ENCODE measurements around the gene MARCKS.

Gene MARCKS

GRCh38 chr6:113854531-113855499 is 2.3 kb upstream of the MARCKS start:
- peaks cover 10% of the 10 kb centered on the region for H3K4me1 ChIP-seq (ENCODE audit: insufficient read depth, low read length)
- peaks cover 57% of the 10 kb centered on the region for H3K27me3 ChIP-seq (ENCODE audit: insufficient read depth, low read length)
- H3K4me3 ChIP-seq (ENCODE audit: low read length) = peak overlapping the region; percentile 83
- H3K36me3 ChIP-seq (ENCODE audit: insufficient read depth, low read length) = no peaks in the 10 kb centered on the region
- H3K27ac ChIP-seq (ENCODE audit: low read depth, low read length) = no peak overlapping the region
- H3K9ac ChIP-seq (ENCODE audit: low read depth, low read length) = peak overlapping the region; percentile 100
- H3K9me3 ChIP-seq (ENCODE audit: insufficient read depth, low read depth, low read length) = no peaks in the 10 kb centered on the region
- WGBS = 2% methylated on average over 44 of the region's 56 CpGs

GRCh38 chr6:113855500-113856374 is 1.4 kb upstream of the MARCKS start:
- Histone ChIP-seq H3K9ac (ENCODE audit: low read depth, low read length) (peak overlapping the region; percentile 100), H3K4me3 (ENCODE audit: low read length) (peak overlapping the region; percentile 83), H3K27ac (ENCODE audit: low read depth, low read length) (no peak overlapping the region), H3K9me3 (ENCODE audit: insufficient read depth, low read depth, low read length) (no peaks in the 10 kb centered on the region), H3K27me3 (ENCODE audit: insufficient read depth, low read length) (peaks cover 56% of the 10 kb centered on the region), H3K4me1 (ENCODE audit: insufficient read depth, low read length) (peaks cover 11% of the 10 kb centered on the region), H3K36me3 (ENCODE audit: insufficient read depth, low read length) (peaks cover 5% of the 10 kb centered on the region)
- under 1% methylated on average over 27 of the region's 27 CpGs for WGBS

- peaks cover 13% of the 10 kb centered on the region for H3K4me1 ChIP-seq (ENCODE audit: insufficient read depth, low read length)
- peaks cover 10% of the 10 kb centered on the region for H3K36me3 ChIP-seq (ENCODE audit: insufficient read depth, low read length)
- H3K27ac ChIP-seq (ENCODE audit: low read depth, low read length) = no peak overlapping the region
- WGBS = under 1% methylated on average over 10 of the region's 10 CpGs
- peaks cover 51% of the 10 kb centered on the region for H3K27me3 ChIP-seq (ENCODE audit: insufficient read depth, low read length)
- H3K9me3 ChIP-seq (ENCODE audit: insufficient read depth, low read depth, low read length) = no peaks in the 10 kb centered on the region
- H3K9ac ChIP-seq (ENCODE audit: low read depth, low read length) = peak overlapping the region; percentile 100
- H3K4me3 ChIP-seq (ENCODE audit: low read length) = peak overlapping the region; percentile 83
Measured at GRCh38 chr6:113856375-113856624, 845 bp upstream of the MARCKS start.

- under 1% methylated on average over 42 of the region's 43 CpGs for WGBS
- Histone ChIP-seq H3K27me3 (ENCODE audit: insufficient read depth, low read length) (peaks cover 36% of the 10 kb centered on the region), H3K9ac (ENCODE audit: low read depth, low read length) (peak overlapping the region; percentile 100), H3K4me1 (ENCODE audit: insufficient read depth, low read length) (peaks cover 13% of the 10 kb centered on the region), H3K9me3 (ENCODE audit: insufficient read depth, low read depth, low read length) (no peaks in the 10 kb centered on the region), H3K36me3 (ENCODE audit: insufficient read depth, low read length) (peaks cover 24% of the 10 kb centered on the region), H3K4me3 (ENCODE audit: low read length) (peak overlapping the region; percentile 83), H3K27ac (ENCODE audit: low read depth, low read length) (peak overlapping the region; percentile 96)
Measured at GRCh38 chr6:113857556-113858479, 673 bp downstream of the MARCKS start.

GRCh38 chr6:113858480-113859348 is 1.6 kb downstream of the MARCKS start:
- peak overlapping the region; percentile 83 for H3K4me3 ChIP-seq (ENCODE audit: low read length)
- peak overlapping the region; percentile 100 for H3K9ac ChIP-seq (ENCODE audit: low read depth, low read length)
- WGBS = under 1% methylated on average over 67 of the region's 67 CpGs
- peaks cover 28% of the 10 kb centered on the region for H3K36me3 ChIP-seq (ENCODE audit: insufficient read depth, low read length)
- H3K4me1 ChIP-seq (ENCODE audit: insufficient read depth, low read length) = peaks cover 13% of the 10 kb centered on the region
- H3K27me3 ChIP-seq (ENCODE audit: insufficient read depth, low read length) = peaks cover 27% of the 10 kb centered on the region
- H3K27ac ChIP-seq (ENCODE audit: low read depth, low read length) = peak overlapping the region; percentile 96
- no peaks in the 10 kb centered on the region for H3K9me3 ChIP-seq (ENCODE audit: insufficient read depth, low read depth, low read length)

- WGBS = 78% methylated on average over 90 of the region's 90 CpGs
- H3K9me3 ChIP-seq (ENCODE audit: insufficient read depth, low read depth, low read length) = no peaks in the 10 kb centered on the region
- peak overlapping the region; percentile 83 for H3K4me3 ChIP-seq (ENCODE audit: low read length)
- peaks cover 28% of the 10 kb centered on the region for H3K36me3 ChIP-seq (ENCODE audit: insufficient read depth, low read length)
- H3K27me3 ChIP-seq (ENCODE audit: insufficient read depth, low read length) = peaks cover 18% of the 10 kb centered on the region
- peaks cover 9% of the 10 kb centered on the region; the same call in 1 of the 2 replicates for H3K4me1 ChIP-seq (ENCODE audit: insufficient read depth, low read length)
- H3K27ac ChIP-seq (ENCODE audit: low read depth, low read length) = peak overlapping the region; percentile 61
- H3K9ac ChIP-seq (ENCODE audit: low read depth, low read length) = peak overlapping the region; percentile 100
Measured at GRCh38 chr6:113859349-113860180, 2.4 kb downstream of the MARCKS start.

- H3K4me3 ChIP-seq (ENCODE audit: low read length) = peak overlapping the region; percentile 83; the same call in 1 of the 2 replicates
- H3K4me1 ChIP-seq (ENCODE audit: insufficient read depth, low read length) = peaks cover 9% of the 10 kb centered on the region; the same call in 1 of the 2 replicates
- H3K9me3 ChIP-seq (ENCODE audit: insufficient read depth, low read depth, low read length) = no peaks in the 10 kb centered on the region
- no peak overlapping the region for H3K27ac ChIP-seq (ENCODE audit: low read depth, low read length)
- WGBS = 96% methylated on average over 56 of the region's 56 CpGs
- H3K9ac ChIP-seq (ENCODE audit: low read depth, low read length) = peak overlapping the region; percentile 100; the same call in 1 of the 2 replicates
- H3K27me3 ChIP-seq (ENCODE audit: insufficient read depth, low read length) = peaks cover 16% of the 10 kb centered on the region
- peaks cover 28% of the 10 kb centered on the region for H3K36me3 ChIP-seq (ENCODE audit: insufficient read depth, low read length)
Measured at GRCh38 chr6:113860181-113860955, 3.2 kb downstream of the MARCKS start.

- Histone ChIP-seq H3K36me3 (ENCODE audit: insufficient read depth, low read length) (peaks cover 28% of the 10 kb centered on the region), H3K9ac (ENCODE audit: low read depth, low read length) (no peak overlapping the region), H3K4me1 (ENCODE audit: insufficient read depth, low read length) (peaks cover 3% of the 10 kb centered on the region; the same call in 1 of the 2 replicates), H3K27me3 (ENCODE audit: insufficient read depth, low read length) (no peaks in the 10 kb centered on the region), H3K9me3 (ENCODE audit: insufficient read depth, low read depth, low read length) (no peaks in the 10 kb centered on the region), H3K27ac (ENCODE audit: low read depth, low read length) (no peak overlapping the region), H3K4me3 (ENCODE audit: low read length) (no peak overlapping the region)
Measured at GRCh38 chr6:113862112-113862511, 5.0 kb downstream of the MARCKS start.

- Histone ChIP-seq H3K27me3 (ENCODE audit: insufficient read depth, low read length) (no peaks in the 10 kb centered on the region), H3K4me1 (ENCODE audit: insufficient read depth, low read length) (no peaks in the 10 kb centered on the region; the same call in 1 of the 2 replicates), H3K9me3 (ENCODE audit: insufficient read depth, low read depth, low read length) (no peaks in the 10 kb centered on the region), H3K9ac (ENCODE audit: low read depth, low read length) (no peak overlapping the region), H3K36me3 (ENCODE audit: insufficient read depth, low read length) (no peaks in the 10 kb centered on the region), H3K4me3 (ENCODE audit: low read length) (no peak overlapping the region), H3K27ac (ENCODE audit: low read depth, low read length) (no peak overlapping the region)
- 95% methylated on average over 2 of the region's 2 CpGs for WGBS
Measured at GRCh38 chr6:113870917-113871316, 13.8 kb downstream of the MARCKS start.

Measured in HUES64 (cell line).